GM18870 (cell line): ENCODE measurements around the gene TGFBR3L.
"Not testable (repeated sequence)": the region's sequence is repeated elsewhere in the genome, so short reads cannot be mapped to it uniquely, and the experiment has no call there.

Source experiments
- ATAC-seq: cut with Tn5 transposase; IDR thresholded peaks from one replicate; pipeline ENCODE4 v1.9.1; 2021; ENCODE audit warnings: moderate library complexity; ENCODE audit not compliant: unreplicated experiment

The TGFBR3L gene

DNA sequence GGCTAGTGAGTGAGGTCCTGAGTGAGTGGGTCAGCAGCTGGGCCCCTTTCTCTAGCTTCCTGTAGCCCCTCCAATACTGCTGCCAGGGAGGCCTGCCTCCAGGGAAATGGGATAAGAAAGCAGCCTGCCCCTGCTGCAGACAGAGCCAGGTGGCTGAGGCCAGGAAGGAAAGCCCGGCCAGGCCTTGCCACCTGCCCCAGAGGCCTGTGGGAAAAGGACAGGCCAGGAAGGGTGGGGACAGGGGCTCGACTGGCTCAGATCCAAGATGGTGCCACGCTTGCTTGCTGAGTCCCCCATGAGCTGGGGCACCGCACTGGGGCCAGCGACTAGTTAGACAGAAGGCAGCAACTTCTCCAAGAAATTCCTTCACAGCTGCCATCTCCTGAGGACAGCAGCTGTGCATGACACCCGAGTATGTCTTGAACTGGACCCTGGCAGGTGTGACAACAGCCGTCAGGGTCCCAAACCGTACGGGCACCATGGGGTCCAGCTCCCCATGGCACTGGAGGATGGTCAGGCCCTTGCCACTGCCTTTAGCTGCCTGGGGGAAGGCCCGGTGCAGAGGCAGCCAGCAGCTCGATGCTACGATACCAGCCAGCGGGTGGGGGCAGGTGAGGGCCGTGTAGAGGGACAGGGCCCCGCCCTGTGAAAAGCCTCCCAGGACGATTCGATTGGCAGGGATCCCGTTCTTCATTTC, 35.4 kb upstream of the TGFBR3L start:
- no peak for ATAC-seq

DNA sequence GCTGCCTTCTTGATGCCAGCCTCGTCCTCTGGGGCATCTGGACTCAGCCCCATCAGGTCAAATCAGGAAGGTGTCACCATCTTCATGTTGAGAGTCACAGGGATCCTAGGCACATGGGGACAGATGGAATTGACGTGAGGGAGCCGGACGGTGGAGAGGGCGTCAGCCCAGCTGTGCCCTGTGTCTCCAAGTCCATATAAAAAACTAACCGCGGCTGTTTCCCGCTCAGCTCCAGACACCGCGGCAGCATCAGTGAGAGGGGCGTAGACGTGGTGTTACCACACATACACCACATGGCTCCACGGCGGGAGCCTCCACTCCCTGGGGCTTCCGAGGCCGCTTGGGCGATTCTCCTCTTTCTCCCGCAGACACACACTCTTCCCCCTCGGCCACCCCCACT, 34.8 kb upstream of the TGFBR3L start:
- no peak for ATAC-seq

DNA sequence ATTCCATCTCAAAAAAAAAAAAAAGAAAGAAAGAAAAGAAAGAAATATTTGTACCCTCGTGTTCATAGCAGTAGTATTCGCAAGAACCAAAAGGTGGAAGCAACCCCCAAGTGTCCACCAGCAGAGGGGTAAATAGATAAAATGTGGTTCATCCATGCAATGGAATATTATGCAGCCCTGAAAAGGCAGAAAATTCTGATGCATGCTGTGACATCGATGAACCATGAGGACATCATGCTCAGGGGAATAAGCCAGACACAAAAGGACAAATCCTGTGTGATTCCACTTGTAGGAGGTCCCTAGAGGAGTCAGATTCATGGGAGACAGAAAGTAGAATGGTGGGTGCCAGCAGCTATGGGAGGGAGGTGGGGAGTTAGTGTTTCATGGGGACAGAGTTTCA, 32.7 kb upstream of the TGFBR3L start:
- ATAC-seq, result no peak

DNA sequence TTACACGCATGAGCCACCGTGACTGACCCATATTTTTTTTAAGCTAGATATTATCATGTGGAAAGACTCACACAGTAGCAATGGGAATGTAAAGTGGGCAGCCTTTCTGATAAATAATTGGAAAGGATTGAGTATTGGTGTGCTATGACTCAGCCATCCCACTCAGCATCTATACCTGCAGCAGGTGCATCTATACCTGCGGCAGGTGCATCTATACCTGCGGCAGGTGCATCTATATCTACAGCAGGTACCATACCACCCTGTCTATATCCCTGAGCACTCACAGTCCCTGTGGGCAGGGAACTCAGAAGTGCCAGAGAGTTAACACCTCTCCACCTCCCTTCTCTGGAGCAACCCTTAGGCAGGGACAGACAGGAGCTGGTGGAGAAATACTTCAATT, 31.5 kb upstream of the TGFBR3L start:
- no peak for ATAC-seq

DNA sequence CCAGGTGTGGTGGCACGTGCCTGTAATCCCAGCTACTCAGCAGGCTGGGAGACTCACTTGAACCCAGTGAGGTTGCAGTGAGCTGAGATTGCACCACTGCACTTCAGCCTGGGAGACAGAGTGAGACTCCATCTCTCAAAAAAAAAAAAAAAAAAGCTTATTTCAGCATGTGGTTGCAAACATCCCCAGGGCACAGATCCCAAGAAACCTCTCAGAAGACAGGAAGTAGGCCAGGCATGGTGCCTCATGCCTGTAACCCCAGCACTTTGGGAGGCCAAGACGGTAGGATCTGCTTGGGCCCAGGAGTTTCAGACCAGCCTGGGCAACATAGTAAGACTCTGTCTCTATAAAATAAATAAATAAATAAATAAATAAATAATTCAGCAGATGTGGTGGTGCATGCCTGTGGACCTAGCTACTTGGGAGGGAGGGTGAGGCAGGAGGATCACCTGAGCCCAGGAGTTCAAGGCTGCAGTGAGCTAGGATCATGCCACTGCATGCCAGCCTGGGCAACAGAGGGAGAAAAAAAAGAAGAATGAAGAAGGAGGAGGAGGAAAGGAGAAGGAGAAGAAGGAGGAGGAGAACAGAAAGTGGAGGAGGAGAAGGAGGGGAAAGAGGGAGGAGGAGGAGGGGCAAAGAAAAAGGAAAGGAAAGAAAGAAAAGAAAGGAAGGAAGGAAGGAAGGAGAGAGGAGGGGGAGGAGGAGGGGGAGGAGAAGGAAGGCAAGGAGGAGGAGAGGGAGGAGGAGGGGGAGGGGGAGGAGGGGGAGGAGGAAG, 30.6 kb upstream of the TGFBR3L start:
- no peak for ATAC-seq

DNA sequence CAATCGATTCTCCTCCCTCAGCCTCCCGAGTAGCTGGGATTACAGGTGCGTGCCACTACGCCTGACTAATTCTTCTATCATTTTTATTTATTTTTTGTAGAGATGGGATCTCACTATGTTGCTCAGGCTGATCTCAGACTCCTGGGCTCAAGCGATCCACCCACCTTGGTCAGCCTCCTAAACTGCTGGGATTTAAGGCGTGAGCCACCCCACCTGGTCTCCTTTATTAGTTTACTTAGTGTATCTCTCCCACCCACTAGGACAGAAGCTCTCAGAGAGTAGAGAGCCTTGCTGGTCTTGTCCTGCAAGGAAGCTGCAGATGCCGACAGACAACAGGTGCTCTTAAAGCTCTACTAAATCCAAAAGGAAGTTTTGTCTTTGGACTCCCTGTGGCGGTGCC, 28.8 kb upstream of the TGFBR3L start:
- ATAC-seq, result no peak

DNA sequence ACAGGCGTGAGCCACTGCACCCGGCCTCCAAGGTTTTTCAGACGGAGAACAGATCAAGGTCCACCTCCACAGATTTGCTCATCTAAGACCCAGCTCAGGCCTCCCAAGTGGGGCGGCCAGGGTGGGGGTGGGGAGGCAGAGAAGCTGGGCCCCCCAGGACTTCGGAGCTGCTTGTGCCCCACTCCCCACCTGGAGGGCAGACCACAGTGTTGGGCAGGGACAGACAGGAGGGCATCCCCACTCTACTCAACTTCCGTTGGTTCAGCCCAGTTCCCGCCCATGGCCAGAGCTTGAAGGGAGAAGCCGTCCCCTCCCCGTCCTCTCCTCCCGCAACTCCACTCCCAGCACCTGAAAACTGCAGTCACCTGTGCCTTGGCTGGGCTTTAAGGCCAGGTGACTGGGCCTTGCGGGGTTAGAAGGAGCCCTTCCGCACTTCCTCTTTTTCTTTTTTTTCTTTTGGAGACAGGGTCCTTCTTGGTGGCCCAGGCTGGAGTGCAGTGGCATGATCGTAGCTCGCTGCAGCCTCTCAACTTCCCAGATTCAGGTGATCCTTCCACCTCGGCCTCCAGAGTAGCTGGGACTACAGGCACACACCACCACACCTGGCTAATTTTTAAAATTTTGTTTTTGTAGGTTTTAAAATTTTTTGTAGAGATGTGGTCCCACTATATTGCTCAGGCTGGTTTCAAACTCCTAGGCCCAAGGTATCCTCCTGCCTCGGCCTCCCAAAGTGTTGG, 27.1 kb upstream of the TGFBR3L start:
- no peak for ATAC-seq

DNA sequence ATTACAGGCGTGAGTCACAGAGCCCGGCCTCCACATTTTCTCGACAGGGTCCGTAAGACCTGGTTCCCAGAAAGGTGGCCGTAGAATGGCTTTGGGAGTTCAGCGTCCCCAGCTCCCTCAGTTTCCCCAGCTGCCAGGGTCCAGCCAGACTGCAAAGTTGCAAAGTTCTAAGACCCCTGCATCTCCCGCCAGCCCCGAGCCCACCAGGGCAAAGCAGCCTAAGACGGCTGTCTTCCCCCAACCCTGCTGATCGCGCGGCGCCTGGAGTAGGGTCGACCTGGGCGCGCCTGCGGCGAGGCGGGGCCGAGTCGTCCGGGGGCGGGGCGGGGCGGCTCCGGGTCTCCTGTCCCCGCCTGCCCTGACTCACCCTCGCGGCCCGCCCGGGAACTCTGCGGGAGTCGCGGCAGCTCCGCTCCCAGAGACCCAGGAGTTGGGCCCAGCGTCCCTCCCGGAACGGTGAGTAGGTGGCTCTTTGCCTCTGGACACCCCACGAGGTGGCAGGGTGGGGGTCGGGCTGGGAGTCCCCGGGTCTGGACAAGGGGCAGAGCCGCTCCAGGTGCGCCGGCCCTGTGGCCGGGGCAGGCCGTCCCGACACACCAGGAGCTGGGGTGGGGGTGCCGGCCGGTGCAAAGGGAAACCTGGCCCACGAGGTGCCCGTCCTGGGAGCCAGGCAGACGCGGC, 26.3 kb upstream of the TGFBR3L start, which contains the start of gene LRRC8E:
Gene LRRC8E (plus strand): TSS at position 366 of the 681 bp plus-strand sequence. CDS start 7,094 bp downstream, outside the sequence.
- ATAC-seq, result no peak

DNA sequence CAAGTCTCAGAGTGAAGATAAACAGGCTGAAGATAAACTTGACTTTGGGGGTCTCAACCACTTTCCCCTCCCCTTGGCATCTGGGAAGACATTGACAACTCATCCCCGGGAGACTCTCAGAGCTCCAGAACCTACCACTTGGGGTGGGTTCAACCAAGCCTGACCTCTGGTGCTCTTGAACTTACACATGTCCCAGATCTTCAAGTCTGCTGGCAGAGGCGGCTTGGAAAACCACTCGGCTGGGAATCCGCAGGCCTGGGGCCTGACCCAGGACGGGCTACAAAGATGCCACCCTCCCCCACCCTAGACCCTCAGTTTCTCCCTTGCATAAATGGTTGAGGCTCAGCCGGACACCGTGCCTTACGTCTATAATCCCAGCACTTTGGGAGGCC, 25.8 kb upstream of the TGFBR3L start:
- ATAC-seq, result no peak

DNA sequence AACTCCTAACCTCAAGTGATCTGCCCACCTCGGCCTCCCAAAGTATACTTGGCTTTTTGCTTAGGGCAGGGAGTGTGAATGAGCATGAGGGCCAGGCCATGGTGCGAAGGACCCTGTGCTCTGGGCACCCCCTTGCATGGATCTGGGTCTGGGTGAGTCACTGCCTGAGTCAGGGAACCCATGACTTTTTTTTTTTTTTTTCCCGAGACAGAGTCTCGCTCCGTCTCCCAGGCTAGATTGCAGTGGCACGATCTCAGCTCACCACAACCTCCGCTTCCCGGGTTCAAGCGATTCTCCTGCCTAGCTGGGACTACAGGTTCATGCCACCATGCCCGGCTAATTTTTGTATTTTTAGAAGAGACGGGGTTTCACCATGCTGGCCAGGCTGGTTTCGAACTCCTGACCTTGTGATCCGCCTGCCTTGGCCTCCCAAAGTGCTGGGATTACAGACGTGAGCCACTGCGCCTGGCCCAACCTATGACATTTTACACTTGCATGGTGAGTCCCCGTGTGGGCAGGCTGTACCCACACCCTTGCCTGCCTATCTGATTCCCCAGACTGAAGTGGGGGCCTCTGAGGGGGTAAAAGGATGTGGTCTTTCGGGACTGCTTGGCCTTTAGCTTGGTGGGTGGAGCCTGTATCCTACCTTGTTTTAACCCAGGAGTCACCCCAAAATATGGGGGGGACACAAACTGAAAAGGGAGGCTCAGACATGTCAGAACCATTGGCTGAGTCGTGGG, 21.1 kb upstream of the TGFBR3L start:
- ATAC-seq, result not testable (repeated sequence)

DNA sequence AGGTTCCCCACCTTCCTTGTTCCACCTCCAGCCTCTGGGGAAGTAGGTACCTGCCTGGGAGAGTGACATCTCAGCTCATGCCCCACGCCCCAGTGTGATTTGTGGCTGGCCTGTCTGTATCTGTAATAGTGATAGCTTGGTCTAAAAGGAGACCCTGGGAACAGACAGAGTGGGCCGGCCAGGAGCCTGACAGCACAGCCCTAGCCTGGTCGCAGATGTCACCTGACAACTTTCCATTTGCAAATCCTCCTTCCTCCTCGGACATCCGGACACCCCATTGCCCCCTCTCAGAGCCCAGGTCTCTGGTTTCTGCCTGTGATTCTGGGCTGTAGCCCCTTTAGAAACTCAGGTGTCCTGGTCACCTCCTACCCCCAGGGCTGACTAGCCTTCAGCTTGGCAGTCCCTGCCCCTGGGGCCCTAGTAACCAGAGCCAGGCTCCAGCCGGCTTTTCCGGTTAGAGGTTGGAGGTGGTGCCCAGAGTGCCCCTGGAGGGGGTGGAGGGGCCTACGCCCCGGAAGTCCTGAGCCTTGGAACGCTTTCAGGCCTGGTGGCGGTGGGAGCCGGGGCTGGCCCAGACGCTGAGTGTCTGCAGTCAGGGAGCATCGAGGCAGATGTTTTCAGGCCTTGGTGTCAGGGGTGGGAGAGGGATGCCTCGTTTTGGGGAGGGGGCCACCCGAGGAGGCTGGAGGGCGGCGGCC, 19.9 kb upstream of the TGFBR3L start:
- ATAC-seq, result no peak

DNA sequence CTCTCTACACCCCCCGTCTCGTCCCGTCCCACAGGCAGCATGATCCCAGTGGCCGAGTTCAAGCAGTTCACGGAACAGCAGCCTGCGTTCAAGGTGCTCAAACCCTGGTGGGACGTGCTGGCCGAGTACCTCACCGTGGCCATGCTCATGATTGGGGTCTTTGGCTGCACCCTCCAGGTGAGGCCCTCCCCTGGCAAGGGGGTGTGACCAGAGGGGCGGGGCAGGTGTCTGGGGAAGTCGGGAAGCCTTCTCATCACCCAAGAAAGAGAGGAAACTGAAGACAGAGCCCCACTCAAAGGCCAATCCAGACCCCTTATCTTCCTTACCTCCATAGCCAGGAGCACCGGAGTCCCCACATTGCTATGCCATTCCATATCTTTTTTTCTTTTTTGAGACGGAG, 19.1 kb upstream of the TGFBR3L start:
- ATAC-seq, result no peak

DNA sequence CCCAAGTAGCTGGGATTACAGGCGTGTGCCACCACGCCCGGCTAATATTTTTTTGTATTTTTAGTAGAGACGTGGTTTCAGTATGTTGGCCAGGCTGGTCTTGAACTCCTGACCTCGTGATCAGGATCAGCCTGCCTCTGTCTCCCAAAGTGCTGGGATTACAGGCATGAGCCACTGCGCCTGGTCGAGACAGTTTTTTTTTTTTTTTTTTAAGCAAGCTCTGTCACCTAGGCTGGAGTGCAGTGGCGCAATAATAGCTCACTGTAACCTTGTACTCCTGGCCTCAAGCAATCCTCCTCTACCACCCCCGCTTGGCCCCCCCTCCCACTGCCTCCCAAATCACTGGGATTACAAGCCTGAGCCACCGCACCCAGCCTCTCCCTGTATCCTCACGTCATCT, 17.3 kb upstream of the TGFBR3L start:
- no peak for ATAC-seq

DNA sequence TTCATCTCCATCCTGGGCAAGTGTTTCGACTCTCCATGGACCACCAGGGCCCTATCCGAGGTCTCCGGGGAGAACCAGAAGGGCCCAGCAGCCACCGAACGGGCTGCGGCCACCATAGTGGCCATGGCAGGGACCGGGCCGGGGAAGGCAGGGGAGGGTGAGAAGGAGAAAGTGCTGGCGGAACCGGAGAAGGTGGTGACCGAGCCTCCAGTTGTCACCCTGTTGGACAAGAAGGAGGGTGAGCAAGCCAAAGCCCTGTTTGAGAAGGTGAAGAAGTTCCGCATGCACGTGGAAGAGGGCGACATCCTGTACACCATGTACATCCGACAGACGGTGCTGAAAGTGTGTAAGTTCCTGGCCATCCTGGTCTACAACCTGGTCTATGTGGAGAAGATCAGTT, 15.7 kb upstream of the TGFBR3L start:
- no peak for ATAC-seq

DNA sequence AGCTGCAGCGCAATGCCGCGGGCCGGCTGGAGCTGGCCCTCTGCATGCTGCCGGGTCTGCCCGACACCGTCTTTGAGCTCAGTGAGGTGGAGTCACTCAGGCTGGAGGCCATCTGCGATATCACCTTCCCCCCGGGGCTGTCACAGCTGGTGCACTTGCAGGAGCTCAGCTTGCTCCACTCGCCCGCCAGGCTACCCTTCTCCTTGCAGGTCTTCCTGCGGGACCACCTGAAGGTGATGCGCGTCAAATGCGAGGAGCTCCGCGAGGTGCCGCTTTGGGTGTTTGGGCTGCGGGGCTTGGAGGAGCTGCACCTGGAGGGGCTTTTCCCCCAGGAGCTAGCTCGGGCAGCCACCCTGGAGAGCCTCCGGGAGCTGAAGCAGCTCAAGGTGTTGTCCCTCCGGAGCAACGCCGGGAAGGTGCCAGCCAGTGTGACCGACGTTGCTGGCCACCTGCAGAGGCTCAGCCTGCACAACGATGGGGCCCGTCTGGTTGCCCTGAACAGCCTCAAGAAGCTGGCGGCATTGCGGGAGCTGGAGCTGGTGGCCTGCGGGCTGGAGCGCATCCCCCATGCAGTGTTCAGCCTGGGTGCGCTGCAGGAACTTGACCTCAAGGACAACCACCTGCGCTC, 14.8 kb upstream of the TGFBR3L start:
- ATAC-seq, result no peak

DNA sequence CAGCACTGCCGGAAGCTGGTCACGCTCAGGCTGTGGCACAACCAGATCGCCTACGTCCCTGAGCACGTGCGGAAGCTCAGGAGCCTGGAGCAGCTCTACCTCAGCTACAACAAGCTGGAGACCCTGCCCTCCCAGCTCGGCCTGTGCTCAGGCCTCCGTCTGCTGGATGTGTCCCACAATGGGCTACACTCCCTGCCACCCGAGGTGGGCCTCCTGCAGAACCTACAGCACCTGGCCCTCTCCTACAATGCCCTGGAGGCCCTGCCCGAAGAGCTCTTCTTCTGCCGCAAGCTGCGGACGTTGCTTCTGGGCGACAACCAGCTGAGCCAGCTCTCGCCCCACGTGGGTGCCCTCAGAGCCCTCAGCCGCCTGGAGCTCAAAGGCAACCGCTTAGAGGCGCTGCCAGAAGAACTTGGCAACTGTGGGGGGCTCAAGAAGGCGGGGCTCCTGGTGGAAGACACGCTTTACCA, 14.2 kb upstream of the TGFBR3L start:
- ATAC-seq, result no peak

DNA sequence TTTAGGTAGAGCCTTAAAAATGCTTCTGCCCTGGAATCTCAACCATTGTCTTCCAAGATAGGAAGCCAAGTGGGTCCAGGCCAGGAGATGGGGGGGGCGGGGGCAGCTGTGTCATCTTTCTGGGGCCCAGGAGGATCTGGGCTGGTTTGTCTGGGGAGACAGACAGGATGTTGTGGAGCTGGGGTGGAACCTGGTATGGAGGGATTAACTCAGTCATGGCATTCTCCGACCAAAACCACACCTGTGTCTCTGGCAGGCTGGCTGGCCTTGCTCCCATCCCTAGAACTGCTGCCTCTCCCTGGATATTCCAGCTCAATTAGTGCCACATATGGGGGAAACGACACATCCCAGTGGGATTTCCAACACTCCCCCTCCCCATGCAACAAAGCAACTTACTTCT, 13.7 kb upstream of the TGFBR3L start:
- no peak for ATAC-seq

DNA sequence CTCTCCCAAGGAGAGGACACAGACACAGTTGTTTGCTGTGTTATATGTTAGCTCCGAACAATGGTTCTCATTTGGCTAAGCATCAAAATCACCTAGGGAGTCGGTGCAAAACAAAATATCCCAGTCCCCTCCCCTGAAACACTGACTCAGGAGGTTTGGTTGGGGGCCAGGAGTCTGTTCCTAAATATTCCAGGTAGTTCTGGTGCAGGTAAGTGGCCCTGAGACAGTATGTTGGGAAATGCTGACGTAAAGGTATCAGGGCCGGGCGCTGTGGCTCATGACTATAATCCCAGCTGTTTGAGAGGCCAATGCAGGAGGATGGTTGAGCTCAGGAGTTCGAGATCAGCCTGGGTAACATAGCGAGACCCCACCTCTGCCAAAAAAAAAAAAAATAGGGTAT, 13.3 kb upstream of the TGFBR3L start:
- ATAC-seq, result no peak

DNA sequence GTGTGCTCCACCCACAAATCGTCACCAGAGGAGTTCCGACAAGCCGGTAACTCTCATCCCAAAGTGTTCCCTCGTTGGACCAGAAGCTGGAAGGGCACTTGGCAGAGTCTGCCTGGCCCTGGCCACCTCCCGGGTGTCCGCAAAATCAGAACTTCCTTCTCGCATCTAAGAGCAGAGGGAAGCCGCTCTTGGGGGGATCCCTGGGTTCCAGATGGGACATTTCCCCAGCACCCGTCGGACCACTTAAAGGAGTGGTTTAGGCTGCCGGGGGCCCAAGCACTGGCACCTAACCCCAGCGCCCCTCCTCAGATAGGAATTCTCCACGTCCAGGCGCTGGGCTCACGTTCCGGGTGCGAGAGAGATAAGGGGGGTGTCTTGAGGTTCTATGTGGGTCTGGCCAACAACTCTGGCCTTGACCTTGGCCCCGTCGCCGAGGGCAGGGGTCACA, 11.8 kb upstream of the TGFBR3L start:
- ATAC-seq, result no peak
